Measurements from ENCODE around the gene CGB8.

Gene CGB8

DNA sequence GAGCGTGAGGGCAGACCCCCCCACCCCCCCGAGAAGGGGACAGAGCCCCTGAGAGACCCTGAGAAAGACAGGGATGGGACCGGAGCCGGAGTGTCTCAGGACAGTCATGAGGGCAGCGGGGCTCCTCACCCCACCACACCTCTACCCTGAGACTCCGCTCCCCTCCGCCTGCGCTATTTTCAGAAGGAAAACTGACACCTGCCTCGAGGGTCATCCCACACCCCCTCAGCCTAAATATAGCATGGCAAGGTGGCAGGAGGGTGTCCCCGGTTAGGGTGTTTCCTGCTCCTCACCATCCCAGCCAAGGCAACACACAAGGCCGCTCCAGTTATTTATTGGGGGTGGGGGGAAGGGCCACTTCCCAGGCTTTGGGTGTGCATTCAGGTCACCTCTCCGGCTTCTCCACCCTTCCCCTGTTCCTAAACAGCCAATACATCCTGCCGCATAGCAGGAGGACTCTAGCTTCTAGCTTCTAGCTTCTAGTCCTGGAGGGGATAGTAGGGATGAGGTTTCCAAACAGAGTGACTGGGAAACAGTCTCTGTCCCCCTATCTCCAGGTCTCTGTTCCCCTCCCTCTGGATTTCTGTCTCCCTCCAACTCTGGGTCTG lies 17.1 kb upstream of the CGB8 start:
- TF ChIP-seq ZNF791 (tag by site-specific recombination; IDR thresholded peaks at IDR 0.05) (no peak), ZNF366 (tag by site-specific recombination; conservative IDR thresholded peaks at IDR 0.05) (peak; percentile 11; the same call in 1 of the 2 replicates), IKZF3 (tag by site-specific recombination; IDR thresholded peaks at IDR 0.05) (0 out of 2 replicates have a peak, but pooled peaks have one; percentile 30)
- peaks cover 6% of the 10 kb centered on the region for H3K4me1 ChIP-seq (ENCODE audit: control insufficient read depth, insufficient read depth, low read length)
- no peak overlapping the region for H3K4me3 ChIP-seq (ENCODE audit: low read depth, low read length)
- ChIA-PET POLR2A (interaction anchor here (0.5 to 2.0 kb wide), 4 partner anchors 10 to 73 kb away, joined by 3 to 12 read pairs (median 6); partner anchors contain the start of genes GYS1, LIN7B and RUVBL2), CTCF (interaction anchor here (0.6 to 1.7 kb wide), 11 partner anchors 8 to 442 kb away, joined by 3 to 9 read pairs (median 4); no protein-coding TSS in a partner anchor)
- no peak overlapping the region for H3K27ac ChIP-seq (ENCODE audit: extremely low read depth, low read depth, low read length)
- no peaks in the 10 kb centered on the region for H3K36me3 ChIP-seq (ENCODE audit: control insufficient read depth in 2 of 2, insufficient read depth in 1 of 2, low read length in 2 of 2)
- no peaks in the 10 kb centered on the region for H3K9me3 ChIP-seq (ENCODE audit: control insufficient read depth, insufficient read depth, low read depth, low read length)

DNA sequence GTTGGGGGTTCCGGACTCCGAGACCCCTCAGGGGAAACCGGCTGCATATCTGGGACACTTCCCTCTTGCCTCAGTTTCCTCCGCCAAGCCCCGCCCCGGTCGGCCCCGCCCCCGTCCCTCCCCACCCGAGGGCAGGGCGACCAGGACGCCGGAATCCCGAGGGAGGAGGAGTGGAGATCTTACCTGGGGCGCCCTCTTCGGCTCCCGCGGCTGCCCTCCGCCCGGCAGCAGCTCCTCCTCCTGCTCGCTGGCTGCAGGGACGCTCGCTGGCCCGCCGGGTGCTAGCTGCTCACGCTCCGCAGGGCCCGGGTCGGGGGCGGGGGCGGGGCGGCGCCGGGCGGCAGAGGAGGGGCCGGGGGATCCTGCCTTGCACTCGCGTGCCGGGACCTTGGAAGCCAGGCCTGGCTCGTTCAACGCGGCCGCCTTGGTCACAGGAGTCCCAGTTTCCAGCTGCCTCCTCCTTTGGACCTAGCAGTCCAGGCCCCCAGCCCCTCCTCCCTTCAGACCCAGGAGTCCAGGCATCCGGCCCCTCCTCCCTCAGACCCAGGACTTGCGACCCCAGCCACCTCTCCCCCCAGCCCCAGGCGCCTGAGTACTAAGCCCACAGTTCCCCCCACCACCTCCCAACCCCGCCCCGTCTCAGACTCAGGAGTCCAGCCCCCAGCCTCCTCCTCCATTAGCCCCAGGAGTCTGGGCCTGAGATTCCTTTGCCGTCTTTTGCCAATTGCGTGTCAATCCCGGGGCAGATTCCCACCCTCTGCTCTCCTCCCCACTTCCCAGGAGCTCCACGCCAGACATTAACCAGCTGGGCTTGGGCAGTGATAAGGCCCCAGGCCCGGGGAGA lies 16.1 kb upstream of the CGB8 start, which contains the start of gene NTF4:
NTF4 (minus strand) TSS at position 51 of the 844 bp plus-strand sequence. CDS start 2,821 bp downstream, outside the sequence.
- CTCF ChIA-PET: interaction anchor here (0.6 to 1.7 kb wide), 12 partner anchors 9 to 441 kb away, joined by 3 to 9 read pairs (median 4); no protein-coding TSS in a partner anchor
- Histone ChIP-seq H3K4me1 (ENCODE audit: control insufficient read depth, insufficient read depth, low read length) (peaks cover 6% of the 10 kb centered on the region), H3K27ac (ENCODE audit: extremely low read depth, low read depth, low read length) (no peak within 1 kb of the TSS), H3K4me3 (ENCODE audit: low read depth, low read length) (peak within 1 kb of the TSS; percentile 29), H3K36me3 (ENCODE audit: control insufficient read depth in 2 of 2, insufficient read depth in 1 of 2, low read length in 2 of 2) (no peaks in the 10 kb centered on the region), H3K9me3 (ENCODE audit: control insufficient read depth, insufficient read depth, low read depth, low read length) (no peaks in the 10 kb centered on the region)
- TF ChIP-seq ZNF654 (tag by site-specific recombination; IDR thresholded peaks at IDR 0.05; ENCODE audit: low read depth): no peak
- TF ChIP-seq ZNF747 (tag by site-specific recombination; IDR thresholded peaks at IDR 0.05): no peak
- TF ChIP-seq, protein P1, sequence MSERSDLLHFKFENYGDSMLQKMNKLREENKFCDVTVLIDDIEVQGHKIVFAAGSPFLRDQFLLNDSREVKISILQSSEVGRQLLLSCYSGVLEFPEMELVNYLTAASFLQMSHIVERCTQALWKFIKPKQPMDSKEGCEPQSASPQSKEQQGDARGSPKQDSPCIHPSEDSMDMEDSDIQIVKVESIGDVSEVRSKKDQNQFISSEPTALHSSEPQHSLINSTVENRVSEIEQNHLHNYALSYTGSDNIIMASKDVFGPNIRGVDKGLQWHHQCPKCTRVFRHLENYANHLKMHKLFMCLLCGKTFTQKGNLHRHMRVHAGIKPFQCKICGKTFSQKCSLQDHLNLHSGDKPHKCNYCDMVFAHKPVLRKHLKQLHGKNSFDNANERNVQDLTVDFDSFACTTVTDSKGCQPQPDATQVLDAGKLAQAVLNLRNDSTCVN (tag by site-specific recombination; optimal IDR thresholded peaks at IDR 0.05): no peak
- no peak for TF ChIP-seq ZNF175 (tag by site-specific recombination; IDR thresholded peaks at IDR 0.05)
- TF ChIP-seq ZNF433 (tag by site-specific recombination; IDR thresholded peaks at IDR 0.05; ENCODE audit: low read depth): no peak
- TF ChIP-seq, protein P2, sequence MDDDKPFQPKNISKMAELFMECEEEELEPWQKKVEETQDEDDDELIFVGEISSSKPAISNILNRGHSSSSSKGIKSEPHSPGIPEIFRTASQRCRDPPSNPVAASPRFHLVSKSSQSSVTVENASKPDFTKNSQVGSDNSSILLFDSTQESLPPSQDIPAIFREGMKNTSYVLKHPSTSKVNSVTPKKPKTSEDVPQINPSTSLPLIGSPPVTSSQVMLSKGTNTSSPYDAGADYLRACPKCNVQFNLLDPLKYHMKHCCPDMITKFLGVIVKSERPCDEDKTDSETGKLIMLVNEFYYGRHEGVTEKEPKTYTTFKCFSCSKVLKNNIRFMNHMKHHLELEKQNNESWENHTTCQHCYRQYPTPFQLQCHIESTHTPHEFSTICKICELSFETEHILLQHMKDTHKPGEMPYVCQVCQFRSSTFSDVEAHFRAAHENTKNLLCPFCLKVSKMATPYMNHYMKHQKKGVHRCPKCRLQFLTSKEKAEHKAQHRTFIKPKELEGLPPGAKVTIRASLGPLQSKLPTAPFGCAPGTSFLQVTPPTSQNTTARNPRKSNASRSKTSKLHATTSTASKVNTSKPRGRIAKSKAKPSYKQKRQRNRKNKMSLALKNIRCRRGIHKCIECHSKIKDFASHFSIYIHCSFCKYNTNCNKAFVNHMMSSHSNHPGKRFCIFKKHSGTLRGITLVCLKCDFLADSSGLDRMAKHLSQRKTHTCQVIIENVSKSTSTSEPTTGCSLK (tag by site-specific recombination; IDR thresholded peaks at IDR 0.05): no peak
- TF ChIP-seq, protein P3, sequence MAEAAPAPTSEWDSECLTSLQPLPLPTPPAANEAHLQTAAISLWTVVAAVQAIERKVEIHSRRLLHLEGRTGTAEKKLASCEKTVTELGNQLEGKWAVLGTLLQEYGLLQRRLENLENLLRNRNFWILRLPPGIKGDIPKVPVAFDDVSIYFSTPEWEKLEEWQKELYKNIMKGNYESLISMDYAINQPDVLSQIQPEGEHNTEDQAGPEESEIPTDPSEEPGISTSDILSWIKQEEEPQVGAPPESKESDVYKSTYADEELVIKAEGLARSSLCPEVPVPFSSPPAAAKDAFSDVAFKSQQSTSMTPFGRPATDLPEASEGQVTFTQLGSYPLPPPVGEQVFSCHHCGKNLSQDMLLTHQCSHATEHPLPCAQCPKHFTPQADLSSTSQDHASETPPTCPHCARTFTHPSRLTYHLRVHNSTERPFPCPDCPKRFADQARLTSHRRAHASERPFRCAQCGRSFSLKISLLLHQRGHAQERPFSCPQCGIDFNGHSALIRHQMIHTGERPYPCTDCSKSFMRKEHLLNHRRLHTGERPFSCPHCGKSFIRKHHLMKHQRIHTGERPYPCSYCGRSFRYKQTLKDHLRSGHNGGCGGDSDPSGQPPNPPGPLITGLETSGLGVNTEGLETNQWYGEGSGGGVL (tag by site-specific recombination; IDR thresholded peaks at IDR 0.05): peak; percentile 38; the same call in 1 of the 2 replicates
- TF ChIP-seq ZSCAN4 (tag by site-specific recombination; IDR thresholded peaks at IDR 0.05): no peak
- TF ChIP-seq ZNF335 (tag by site-specific recombination; conservative IDR thresholded peaks at IDR 0.05): peak; percentile 40; the same call in 1 of the 2 replicates
- TF ChIP-seq, protein P4, sequence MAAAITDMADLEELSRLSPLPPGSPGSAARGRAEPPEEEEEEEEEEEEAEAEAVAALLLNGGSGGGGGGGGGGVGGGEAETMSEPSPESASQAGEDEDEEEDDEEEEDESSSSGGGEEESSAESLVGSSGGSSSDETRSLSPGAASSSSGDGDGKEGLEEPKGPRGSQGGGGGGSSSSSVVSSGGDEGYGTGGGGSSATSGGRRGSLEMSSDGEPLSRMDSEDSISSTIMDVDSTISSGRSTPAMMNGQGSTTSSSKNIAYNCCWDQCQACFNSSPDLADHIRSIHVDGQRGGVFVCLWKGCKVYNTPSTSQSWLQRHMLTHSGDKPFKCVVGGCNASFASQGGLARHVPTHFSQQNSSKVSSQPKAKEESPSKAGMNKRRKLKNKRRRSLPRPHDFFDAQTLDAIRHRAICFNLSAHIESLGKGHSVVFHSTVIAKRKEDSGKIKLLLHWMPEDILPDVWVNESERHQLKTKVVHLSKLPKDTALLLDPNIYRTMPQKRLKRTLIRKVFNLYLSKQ (tag by site-specific recombination; IDR thresholded peaks at IDR 0.05; ENCODE audit: borderline replicate concordance): no peak
- no peak for TF ChIP-seq ZNF776 (tag by site-specific recombination; IDR thresholded peaks at IDR 0.05; ENCODE audit: borderline replicate concordance)
- TF ChIP-seq SP3 (tag by site-specific recombination; IDR thresholded peaks at IDR 0.05): no peak; the same call in none of the 2 replicates
- TF ChIP-seq HOXD13 (CRISPR knock-in tag; IDR thresholded peaks at IDR 0.05; ENCODE audit: borderline replicate concordance): no peak
- TF ChIP-seq SP7 (tag by site-specific recombination; IDR thresholded peaks at IDR 0.05): 0 out of 2 replicates have a peak, but pooled peaks have one; percentile 9
- peak; percentile 54 for TF ChIP-seq SP2 (tag by site-specific recombination; IDR thresholded peaks at IDR 0.05)
- 0 out of 2 replicates have a peak, but pooled peaks have one; percentile 42 for TF ChIP-seq PATZ1 (tag by site-specific recombination; IDR thresholded peaks at IDR 0.05)
- POLR2A ChIA-PET: interaction anchor here (1.0 to 2.0 kb wide), 4 partner anchors 9 to 253 kb away, joined by 3 to 12 read pairs (median 6); partner anchors contain the start of genes GYS1, LIN7B and RUVBL2
